ENCODE data around the gene PVRIG.

The PVRIG gene

DNA sequence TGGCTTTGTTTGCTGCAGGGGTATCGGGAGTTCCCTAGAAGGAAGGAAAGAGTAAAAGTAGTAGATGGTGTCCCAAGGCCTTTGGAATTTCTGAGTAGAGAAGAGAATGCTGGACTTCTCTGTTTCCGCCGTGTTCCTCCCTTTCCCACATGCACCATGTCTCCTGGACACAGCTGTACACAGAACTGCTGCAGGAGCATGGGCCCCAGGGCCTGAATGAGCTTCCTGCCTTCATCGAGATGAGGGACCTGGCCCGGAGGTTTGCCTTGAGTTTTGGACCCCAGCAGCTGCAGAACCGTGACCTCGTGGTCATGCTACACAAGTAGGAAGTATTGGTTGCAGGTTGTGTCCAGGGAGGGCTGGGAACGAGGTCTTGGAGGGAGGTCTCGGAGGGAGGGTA is 15.3 kb upstream of the PVRIG start:
- H3K36me3 ChIP-seq (ENCODE audit: low read depth) = no peaks in the 10 kb centered on the region
- no peak for DNase-seq (ENCODE audit: low spot score)
- H3K4me1 ChIP-seq (ENCODE audit: insufficient read depth, poor library complexity, severe bottlenecking) = no peaks in the 10 kb centered on the region
- ATAC-seq (ENCODE audit: low read depth) = no peak
- H3K27ac ChIP-seq (ENCODE audit: poor library complexity, severe bottlenecking) = no peak overlapping the region
- no peaks in the 10 kb centered on the region for H3K9me3 ChIP-seq (ENCODE audit: severe bottlenecking)
- H3K4me3 ChIP-seq (ENCODE audit: severe bottlenecking) = no peak overlapping the region
- TF ChIP-seq CTCF (IDR thresholded peaks at IDR 0.05; ENCODE audit: poor library complexity, severe bottlenecking) = no peak
- H3K27me3 ChIP-seq (ENCODE audit: insufficient read depth, poor library complexity, severe bottlenecking) = peaks cover 3% of the 10 kb centered on the region

GRCh38 chr7:100208911-100209408 is 10.8 kb upstream of the PVRIG start:
- Histone ChIP-seq H3K9me3 (ENCODE audit: severe bottlenecking) (no peaks in the 10 kb centered on the region), H3K36me3 (ENCODE audit: low read depth) (no peaks in the 10 kb centered on the region), H3K27me3 (ENCODE audit: insufficient read depth, poor library complexity, severe bottlenecking) (peaks cover 3% of the 10 kb centered on the region), H3K4me1 (ENCODE audit: insufficient read depth, poor library complexity, severe bottlenecking) (no peaks in the 10 kb centered on the region), H3K27ac (ENCODE audit: poor library complexity, severe bottlenecking) (no peak overlapping the region), H3K4me3 (ENCODE audit: severe bottlenecking) (no peak overlapping the region)
- no peak for DNase-seq (ENCODE audit: low spot score)
- TF ChIP-seq CTCF (IDR thresholded peaks at IDR 0.05; ENCODE audit: poor library complexity, severe bottlenecking) = no peak
- ATAC-seq (ENCODE audit: low read depth) = no peak

GRCh38 chr7:100209493-100209892 is 10.3 kb upstream of the PVRIG start:
- TF ChIP-seq CTCF (IDR thresholded peaks at IDR 0.05; ENCODE audit: poor library complexity, severe bottlenecking) = no peak
- no peak for ATAC-seq (ENCODE audit: low read depth)
- DNase-seq (ENCODE audit: low spot score) = no peak
- H3K27ac ChIP-seq (ENCODE audit: poor library complexity, severe bottlenecking) = no peak overlapping the region
- H3K36me3 ChIP-seq (ENCODE audit: low read depth) = no peaks in the 10 kb centered on the region
- H3K9me3 ChIP-seq (ENCODE audit: severe bottlenecking) = no peaks in the 10 kb centered on the region
- H3K27me3 ChIP-seq (ENCODE audit: insufficient read depth, poor library complexity, severe bottlenecking) = peaks cover 3% of the 10 kb centered on the region
- H3K4me3 ChIP-seq (ENCODE audit: severe bottlenecking) = no peak overlapping the region
- H3K4me1 ChIP-seq (ENCODE audit: insufficient read depth, poor library complexity, severe bottlenecking) = no peaks in the 10 kb centered on the region

- Histone ChIP-seq H3K27ac (ENCODE audit: poor library complexity, severe bottlenecking) (no peak overlapping the region), H3K27me3 (ENCODE audit: insufficient read depth, poor library complexity, severe bottlenecking) (peaks cover 3% of the 10 kb centered on the region), H3K9me3 (ENCODE audit: severe bottlenecking) (no peaks in the 10 kb centered on the region), H3K36me3 (ENCODE audit: low read depth) (no peaks in the 10 kb centered on the region), H3K4me1 (ENCODE audit: insufficient read depth, poor library complexity, severe bottlenecking) (no peaks in the 10 kb centered on the region), H3K4me3 (ENCODE audit: severe bottlenecking) (no peak overlapping the region)
- no peak for ATAC-seq (ENCODE audit: low read depth)
- DNase-seq (ENCODE audit: low spot score) = no peak
- TF ChIP-seq CTCF (IDR thresholded peaks at IDR 0.05; ENCODE audit: poor library complexity, severe bottlenecking) = no peak
These were observed 8.9 kb upstream of the PVRIG start for GRCh38 chr7:100210805-100211204.

DNA sequence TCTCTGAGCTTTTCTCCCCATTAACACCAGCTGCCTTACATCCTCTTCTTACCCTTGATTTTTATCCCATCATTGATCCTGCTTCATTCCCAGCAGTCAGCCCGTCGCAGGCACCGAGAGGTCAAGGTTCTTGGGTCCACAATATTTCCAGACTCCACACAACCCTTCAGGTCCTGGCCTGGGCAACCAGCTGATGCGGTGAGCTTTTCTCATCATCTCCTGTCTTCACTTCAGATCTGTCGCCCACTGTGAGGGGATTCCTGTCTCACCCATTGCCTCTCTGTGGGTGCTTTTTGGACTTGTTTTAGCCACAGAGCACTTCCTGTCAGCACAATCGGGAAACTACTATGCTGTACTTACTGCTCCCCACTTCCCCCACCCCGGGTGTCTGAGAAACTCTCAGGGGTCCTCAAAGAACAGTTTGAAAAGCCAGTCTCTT is 8.4 kb upstream of the PVRIG start:
- DNase-seq (ENCODE audit: low spot score) (no peak), ATAC-seq (ENCODE audit: low read depth) (no peak)
- TF ChIP-seq CTCF (IDR thresholded peaks at IDR 0.05; ENCODE audit: poor library complexity, severe bottlenecking) = no peak
- H3K27ac ChIP-seq (ENCODE audit: poor library complexity, severe bottlenecking) = no peak overlapping the region
- no peaks in the 10 kb centered on the region for H3K4me1 ChIP-seq (ENCODE audit: insufficient read depth, poor library complexity, severe bottlenecking)
- H3K27me3 ChIP-seq (ENCODE audit: insufficient read depth, poor library complexity, severe bottlenecking) = peaks cover 3% of the 10 kb centered on the region
- H3K36me3 ChIP-seq (ENCODE audit: low read depth) = no peaks in the 10 kb centered on the region
- H3K9me3 ChIP-seq (ENCODE audit: severe bottlenecking) = no peaks in the 10 kb centered on the region
- no peak overlapping the region for H3K4me3 ChIP-seq (ENCODE audit: severe bottlenecking)
